Ovary (tissue), 3 donors: Measurements from ENCODE around the gene IFIH1.

ENCODE experiments used
- EP300 ChIP-seq: sonication (generic); formaldehyde crosslinking; IDR thresholded peaks from one replicate; pipeline ENCODE4 v1.6.1; 2017; ENCODE audit warnings: antibody characterized with exemption
- POLR2A ChIP-seq: fragments of 450-650 bp; IDR thresholded peaks from one replicate; pipeline ENCODE4 v1.6.1; 2017; ENCODE audit warnings: antibody characterized with exemption, mild to moderate bottlenecking, moderate library complexity
- TF ChIP-seq, protein P1 (sequence below), 3 donors: fragments of 450-650 bp in 2 of 3; fragments of 200-600 bp in 1 of 3; IDR thresholded peaks; one replicate each; pipeline versions ENCODE4 v1.5.1 to v1.8.0; 2016 to 2022; ENCODE audit warnings: antibody characterized with exemption in 3 of 3, mild to moderate bottlenecking in 1 of 3
- donor health status: DM: no; HTN: no; CAD: no.

DNA sequence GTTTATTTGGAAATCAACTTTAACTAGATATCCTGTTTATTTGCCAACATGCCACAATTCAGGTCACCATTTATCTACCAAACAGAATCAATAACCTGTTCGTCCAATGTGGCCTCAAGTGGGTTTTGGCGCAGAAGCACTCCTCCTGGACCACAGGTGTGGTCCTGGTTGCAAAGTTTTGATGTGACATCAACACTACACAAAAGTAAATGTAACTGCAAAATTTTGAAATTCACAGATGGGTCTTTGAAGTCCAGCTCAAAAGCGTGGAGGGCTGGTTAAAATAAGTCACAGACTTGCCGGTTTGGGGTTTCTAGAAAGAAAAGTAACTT is 25.0 kb upstream of the IFIH1 start:
- TF ChIP-seq, protein P1, sequence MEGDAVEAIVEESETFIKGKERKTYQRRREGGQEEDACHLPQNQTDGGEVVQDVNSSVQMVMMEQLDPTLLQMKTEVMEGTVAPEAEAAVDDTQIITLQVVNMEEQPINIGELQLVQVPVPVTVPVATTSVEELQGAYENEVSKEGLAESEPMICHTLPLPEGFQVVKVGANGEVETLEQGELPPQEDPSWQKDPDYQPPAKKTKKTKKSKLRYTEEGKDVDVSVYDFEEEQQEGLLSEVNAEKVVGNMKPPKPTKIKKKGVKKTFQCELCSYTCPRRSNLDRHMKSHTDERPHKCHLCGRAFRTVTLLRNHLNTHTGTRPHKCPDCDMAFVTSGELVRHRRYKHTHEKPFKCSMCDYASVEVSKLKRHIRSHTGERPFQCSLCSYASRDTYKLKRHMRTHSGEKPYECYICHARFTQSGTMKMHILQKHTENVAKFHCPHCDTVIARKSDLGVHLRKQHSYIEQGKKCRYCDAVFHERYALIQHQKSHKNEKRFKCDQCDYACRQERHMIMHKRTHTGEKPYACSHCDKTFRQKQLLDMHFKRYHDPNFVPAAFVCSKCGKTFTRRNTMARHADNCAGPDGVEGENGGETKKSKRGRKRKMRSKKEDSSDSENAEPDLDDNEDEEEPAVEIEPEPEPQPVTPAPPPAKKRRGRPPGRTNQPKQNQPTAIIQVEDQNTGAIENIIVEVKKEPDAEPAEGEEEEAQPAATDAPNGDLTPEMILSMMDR (IDR thresholded peaks at IDR 0.05), result no peak
- TF ChIP-seq EP300 (no peak), POLR2A (no peak)
